ENCODE measurements around the gene MTR. TPM values are rescaled to one million over a fixed set of nuclear protein-coding genes. Genes with fewer than 3 reads are reported as not detected.

MTR gene
- total RNA-seq, 1 experiment from 2014 or later = 26.0 TPM

DNA sequence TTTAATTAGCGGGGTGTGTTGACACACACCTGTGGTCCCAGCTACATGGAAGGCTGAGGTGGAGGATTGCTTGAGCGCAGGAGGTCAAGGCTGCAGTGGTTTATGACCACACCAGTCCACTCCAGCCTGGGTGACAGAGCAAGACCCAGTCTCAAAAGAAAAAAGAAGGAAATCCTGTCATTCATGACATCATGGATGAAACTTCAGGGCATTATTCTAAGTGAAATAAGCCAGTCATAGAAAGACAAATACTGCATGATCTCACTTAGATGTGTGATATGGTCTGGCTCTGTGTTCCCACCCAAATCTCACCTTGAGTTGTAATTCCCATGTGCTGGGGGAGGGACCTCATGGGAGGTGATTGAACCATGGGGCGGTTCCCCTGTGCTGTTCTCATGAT lies 126.5 kb downstream of the MTR start:
- DNase-seq (ENCODE audit: low read depth in 1 of 2, low spot score in 2 of 2) = no peak
- H3K27me3 ChIP-seq (replicated peaks) = no peaks in the 10 kb centered on the region
- no peak overlapping the region for H3K27ac ChIP-seq
- no peaks in the 10 kb centered on the region for H3K36me3 ChIP-seq
- no peaks in the 10 kb centered on the region for H3K4me1 ChIP-seq (replicated peaks)
- H3K9me3 ChIP-seq (replicated peaks) = no peaks in the 10 kb centered on the region
- no peak overlapping the region for H3K4me3 ChIP-seq

DNA sequence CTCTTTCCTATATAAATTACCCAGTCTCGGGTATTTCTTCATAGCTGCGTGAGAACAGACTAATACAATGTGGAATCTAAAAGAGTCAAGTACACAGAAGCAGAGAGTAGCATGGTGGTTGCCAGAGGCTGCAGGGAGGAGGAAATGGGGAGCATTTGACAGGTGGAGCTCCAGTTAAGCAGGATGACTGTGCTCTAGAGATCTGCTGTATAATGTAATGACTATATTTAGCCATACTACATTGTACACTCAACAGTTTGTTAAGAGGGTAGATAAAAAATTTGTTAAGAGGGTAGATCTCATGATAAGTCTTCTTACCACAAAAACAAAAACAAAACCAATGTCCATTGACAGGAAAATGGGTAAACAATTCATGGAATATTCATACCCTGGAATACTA lies 127.1 kb downstream of the MTR start:
- no peak for DNase-seq (ENCODE audit: low read depth in 1 of 2, low spot score in 2 of 2)
- Histone ChIP-seq H3K4me3 (no peak overlapping the region), H3K27me3 (replicated peaks) (no peaks in the 10 kb centered on the region), H3K9me3 (replicated peaks) (no peaks in the 10 kb centered on the region), H3K27ac (no peak overlapping the region), H3K36me3 (no peaks in the 10 kb centered on the region), H3K4me1 (replicated peaks) (no peaks in the 10 kb centered on the region)

DNA sequence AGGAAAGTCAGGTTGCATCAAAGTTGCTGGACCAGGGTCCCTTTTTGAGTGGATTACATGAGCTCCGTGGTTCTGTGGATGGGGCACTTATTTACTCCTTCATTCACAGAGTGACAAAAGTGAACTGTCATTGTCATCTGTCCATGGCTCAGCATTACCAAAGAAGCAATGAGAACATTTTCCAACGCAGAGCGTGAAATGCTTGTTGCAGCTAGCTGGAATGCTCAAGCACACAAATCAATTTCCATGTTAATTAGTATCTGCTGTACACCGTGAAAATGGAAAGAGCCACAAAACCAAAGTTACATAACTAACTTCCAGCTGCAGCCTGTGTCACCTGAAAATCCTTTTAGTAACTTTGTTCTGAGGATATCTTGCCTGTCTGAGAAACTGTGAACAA lies 130.3 kb downstream of the MTR start:
- no peak for DNase-seq (ENCODE audit: low read depth in 1 of 2, low spot score in 2 of 2)
- Histone ChIP-seq H3K9me3 (replicated peaks) (no peaks in the 10 kb centered on the region), H3K27ac (no peak overlapping the region), H3K4me1 (replicated peaks) (no peaks in the 10 kb centered on the region), H3K36me3 (no peaks in the 10 kb centered on the region), H3K27me3 (replicated peaks) (no peaks in the 10 kb centered on the region), H3K4me3 (no peak overlapping the region)

DNA sequence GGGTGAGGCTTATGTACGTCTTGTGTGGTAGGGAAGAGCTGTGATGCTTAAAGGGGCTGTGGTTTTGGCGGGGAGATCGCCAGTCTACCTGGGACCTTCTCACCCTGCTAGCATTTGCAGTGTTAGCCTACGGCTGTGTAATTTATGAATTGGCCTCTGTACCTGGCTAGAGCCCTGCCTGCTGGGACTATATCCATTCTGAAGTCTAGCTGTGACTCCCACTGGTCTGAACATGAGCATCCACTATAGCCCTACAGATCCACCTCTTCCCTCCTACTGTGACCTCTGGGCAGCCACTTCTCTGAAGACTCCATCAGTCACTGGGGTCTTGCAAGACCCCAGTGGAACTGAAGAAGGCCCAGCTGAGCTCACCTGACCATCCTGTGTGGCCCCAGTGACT lies 135.4 kb downstream of the MTR start:
- no peaks in the 10 kb centered on the region for H3K9me3 ChIP-seq (replicated peaks)
- no peak overlapping the region for H3K4me3 ChIP-seq
- H3K4me1 ChIP-seq (replicated peaks) = no peaks in the 10 kb centered on the region
- H3K27ac ChIP-seq = no peak overlapping the region
- H3K36me3 ChIP-seq = no peaks in the 10 kb centered on the region
- no peak for DNase-seq (ENCODE audit: low read depth in 1 of 2, low spot score in 2 of 2)
- H3K27me3 ChIP-seq (replicated peaks) = no peaks in the 10 kb centered on the region

DNA sequence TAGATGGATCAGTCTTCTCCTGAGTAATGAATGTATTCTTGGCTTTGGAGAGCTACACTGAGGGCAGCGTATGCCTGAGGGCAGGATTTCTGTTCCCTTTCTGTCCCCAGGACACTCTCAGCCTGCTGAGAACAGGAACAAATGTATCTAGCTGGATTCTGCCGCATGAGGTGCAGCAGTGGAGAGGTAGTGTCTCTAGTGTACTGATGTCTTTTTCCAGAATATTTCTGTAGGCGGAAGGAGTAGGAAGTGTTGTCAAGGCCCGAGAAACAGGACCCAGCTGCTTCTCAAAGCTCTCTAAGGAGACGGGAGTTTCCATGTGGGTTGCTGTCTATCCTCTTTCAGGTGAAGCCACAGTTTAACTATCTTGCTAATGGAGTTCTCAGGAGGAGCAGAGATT lies 143.7 kb downstream of the MTR start:
- DNase-seq (ENCODE audit: low read depth in 1 of 2, low spot score in 2 of 2) = no peak
- H3K9me3 ChIP-seq (replicated peaks) = no peaks in the 10 kb centered on the region
- H3K27ac ChIP-seq = no peak overlapping the region
- no peaks in the 10 kb centered on the region for H3K4me1 ChIP-seq (replicated peaks)
- no peak overlapping the region for H3K4me3 ChIP-seq
- H3K36me3 ChIP-seq = no peaks in the 10 kb centered on the region
- no peaks in the 10 kb centered on the region for H3K27me3 ChIP-seq (replicated peaks)

DNA sequence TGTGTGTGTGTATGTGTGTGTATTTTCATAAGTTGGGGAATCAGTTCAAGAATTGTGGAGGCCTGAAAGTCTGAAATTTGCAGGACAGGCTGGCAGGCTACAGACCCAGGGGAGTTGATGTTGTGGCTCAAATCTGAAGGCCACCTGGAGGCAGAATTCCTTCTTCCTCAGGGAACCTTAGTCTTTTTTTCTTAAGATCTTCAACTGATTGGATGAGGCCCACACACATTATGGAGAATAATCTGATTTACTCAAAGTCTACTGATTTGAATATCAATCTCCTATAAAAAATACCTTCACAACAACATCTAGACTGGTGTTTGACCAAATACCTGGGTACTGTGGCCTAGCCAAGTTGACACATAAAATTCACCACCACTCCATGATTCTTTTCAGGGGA lies 147.3 kb downstream of the MTR start:
- Histone ChIP-seq H3K36me3 (no peaks in the 10 kb centered on the region), H3K4me1 (replicated peaks) (no peaks in the 10 kb centered on the region), H3K27ac (no peak overlapping the region), H3K4me3 (no peak overlapping the region), H3K9me3 (replicated peaks) (0 out of 2 replicates have a peak, but pooled peaks cover 2% of the 10 kb centered on the region), H3K27me3 (replicated peaks) (no peaks in the 10 kb centered on the region)
- no peak for DNase-seq (ENCODE audit: low read depth in 1 of 2, low spot score in 2 of 2)

DNA sequence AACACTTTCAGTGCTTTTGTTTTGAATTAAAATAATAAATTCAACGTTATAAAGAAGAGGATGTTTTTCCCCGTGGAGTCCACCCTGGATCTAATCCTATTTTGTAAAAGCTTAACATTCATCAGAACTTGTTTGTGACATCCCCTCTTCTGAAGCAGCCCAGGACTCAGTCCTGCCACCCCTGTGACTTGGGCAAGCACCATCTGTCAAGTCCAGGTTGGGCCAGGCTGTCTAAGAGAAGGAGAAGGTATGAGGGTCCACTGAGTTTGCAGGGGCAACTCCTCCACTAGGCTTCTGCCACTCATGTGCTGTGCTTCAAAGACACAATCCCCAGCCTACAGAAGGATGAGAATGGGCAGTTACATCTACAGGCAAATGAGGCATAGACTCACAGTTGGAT lies 149.5 kb downstream of the MTR start:
- Histone ChIP-seq H3K4me3 (no peak overlapping the region), H3K27ac (no peak overlapping the region), H3K27me3 (replicated peaks) (no peaks in the 10 kb centered on the region), H3K4me1 (replicated peaks) (no peaks in the 10 kb centered on the region), H3K36me3 (no peaks in the 10 kb centered on the region), H3K9me3 (replicated peaks) (0 out of 2 replicates have a peak, but pooled peaks cover 2% of the 10 kb centered on the region)
- no peak for DNase-seq (ENCODE audit: low read depth in 1 of 2, low spot score in 2 of 2)

DNA sequence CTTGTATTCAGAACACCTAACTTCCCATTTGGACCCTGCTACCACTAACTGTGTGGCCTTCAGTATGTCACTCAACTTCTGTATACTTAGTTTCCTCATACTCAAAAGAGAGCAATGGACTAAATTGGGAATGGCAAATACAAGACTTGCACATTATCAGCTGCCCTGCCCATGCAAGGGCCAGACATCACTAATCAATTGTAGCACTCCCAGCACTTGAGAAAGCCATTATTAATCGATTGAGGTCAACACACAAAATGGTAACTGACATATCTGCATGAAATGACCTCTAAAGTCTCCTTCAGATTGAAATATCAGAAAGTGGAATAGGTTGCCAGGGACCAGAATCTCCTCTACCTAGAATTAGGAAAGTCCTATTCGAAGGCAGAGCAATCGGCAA lies 149.9 kb downstream of the MTR start:
- no peaks in the 10 kb centered on the region for H3K27me3 ChIP-seq (replicated peaks)
- 0 out of 2 replicates have a peak, but pooled peaks cover 2% of the 10 kb centered on the region for H3K9me3 ChIP-seq (replicated peaks)
- H3K27ac ChIP-seq = no peak overlapping the region
- no peak for DNase-seq (ENCODE audit: low read depth in 1 of 2, low spot score in 2 of 2)
- H3K4me1 ChIP-seq (replicated peaks) = no peaks in the 10 kb centered on the region
- H3K36me3 ChIP-seq = no peaks in the 10 kb centered on the region
- H3K4me3 ChIP-seq = no peak overlapping the region

DNA sequence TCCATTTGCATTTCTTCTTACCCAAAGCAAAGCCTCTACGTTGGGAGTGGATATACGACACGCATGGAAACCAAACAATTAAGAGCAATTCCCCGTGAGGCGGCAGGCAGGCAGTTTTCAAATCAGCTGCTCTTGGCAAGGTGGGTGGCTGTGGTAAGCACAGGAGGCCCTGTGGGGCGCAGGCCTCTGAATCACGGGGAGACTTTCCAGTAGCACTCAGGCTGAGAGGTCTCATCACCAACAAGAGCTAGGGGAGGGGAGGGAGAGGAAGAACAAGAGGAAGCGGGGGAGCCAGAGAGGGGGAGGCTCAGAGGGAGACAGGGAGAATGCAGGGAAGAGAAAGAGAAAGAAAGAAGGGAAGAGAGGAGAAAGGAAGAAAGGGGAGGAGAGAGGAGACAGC lies 152.7 kb downstream of the MTR start:
- no peak overlapping the region for H3K4me3 ChIP-seq
- 0 out of 2 replicates have a peak, but pooled peaks cover 2% of the 10 kb centered on the region for H3K9me3 ChIP-seq (replicated peaks)
- no peak overlapping the region for H3K27ac ChIP-seq
- H3K27me3 ChIP-seq (replicated peaks) = no peaks in the 10 kb centered on the region
- no peak for DNase-seq (ENCODE audit: low read depth in 1 of 2, low spot score in 2 of 2)
- no peaks in the 10 kb centered on the region for H3K36me3 ChIP-seq
- no peaks in the 10 kb centered on the region for H3K4me1 ChIP-seq (replicated peaks)

DNA sequence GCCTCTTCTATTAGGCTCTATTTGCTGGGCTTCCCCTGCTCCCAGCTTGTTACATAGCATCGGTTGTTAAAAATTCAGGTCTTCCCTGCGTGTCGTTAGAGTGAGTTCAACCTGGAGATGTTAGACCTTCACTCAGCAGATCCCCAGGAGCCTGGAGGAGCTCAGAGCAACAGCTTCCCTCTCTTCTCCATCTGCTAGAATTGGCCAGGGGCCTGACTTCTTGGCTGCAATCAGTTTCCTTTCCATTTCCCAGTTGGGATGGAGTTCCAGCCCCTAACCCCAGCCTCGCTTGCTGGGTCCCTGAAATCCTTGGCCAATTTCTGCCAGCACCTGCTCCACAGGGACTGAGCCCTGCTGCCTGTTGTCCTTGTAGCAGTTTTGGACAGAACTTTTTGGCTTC lies 153.3 kb downstream of the MTR start:
- H3K4me1 ChIP-seq (replicated peaks) = no peaks in the 10 kb centered on the region
- H3K27ac ChIP-seq = no peak overlapping the region
- no peak for DNase-seq (ENCODE audit: low read depth in 1 of 2, low spot score in 2 of 2)
- H3K36me3 ChIP-seq = no peaks in the 10 kb centered on the region
- no peak overlapping the region for H3K4me3 ChIP-seq
- 0 out of 2 replicates have a peak, but pooled peaks cover 2% of the 10 kb centered on the region for H3K9me3 ChIP-seq (replicated peaks)
- H3K27me3 ChIP-seq (replicated peaks) = no peaks in the 10 kb centered on the region

DNA sequence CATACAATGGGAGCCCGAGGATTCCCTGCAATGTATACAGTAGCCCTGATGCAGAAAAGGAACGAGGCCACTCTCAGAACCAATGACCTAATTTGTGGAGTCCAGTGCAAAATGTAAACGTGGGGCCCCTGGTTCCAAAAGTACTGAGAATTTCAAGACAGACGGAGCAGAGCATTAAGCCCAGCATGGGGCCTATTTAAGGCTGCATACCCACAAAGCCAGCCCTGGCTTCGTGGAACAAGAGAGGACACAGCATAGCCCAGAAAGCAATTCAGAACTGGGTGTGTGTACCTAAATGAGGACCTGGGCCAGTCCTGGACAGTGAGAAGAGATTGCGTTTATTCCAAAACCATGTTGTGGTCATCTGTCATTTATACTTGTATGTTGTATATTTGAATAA lies 153.9 kb downstream of the MTR start:
- Histone ChIP-seq H3K27me3 (replicated peaks) (no peaks in the 10 kb centered on the region), H3K9me3 (replicated peaks) (0 out of 2 replicates have a peak, but pooled peaks cover 2% of the 10 kb centered on the region), H3K4me1 (replicated peaks) (no peaks in the 10 kb centered on the region), H3K27ac (no peak overlapping the region), H3K4me3 (no peak overlapping the region), H3K36me3 (no peaks in the 10 kb centered on the region)
- DNase-seq (ENCODE audit: low read depth in 1 of 2, low spot score in 2 of 2) = no peak

DNA sequence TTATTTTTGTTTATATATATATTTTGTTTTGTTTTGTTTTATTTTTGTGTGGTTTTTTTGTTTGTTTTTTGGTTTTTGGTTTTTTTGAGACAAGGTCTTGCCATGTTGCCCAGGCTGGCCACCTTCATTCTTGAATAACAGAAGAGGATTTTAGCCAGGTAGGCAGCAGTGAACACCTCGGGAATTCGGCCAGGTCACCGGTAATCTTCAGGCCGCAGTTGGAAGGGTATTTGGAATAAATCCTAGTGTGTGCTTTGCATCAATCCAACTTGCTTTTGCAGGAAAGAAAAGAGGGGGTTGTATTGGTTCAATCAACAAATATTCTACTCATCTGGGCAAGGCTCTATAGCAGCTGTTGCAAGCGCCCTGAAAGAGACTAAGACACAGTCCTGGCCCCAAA lies 155.3 kb downstream of the MTR start:
- H3K9me3 ChIP-seq (replicated peaks) = no peaks in the 10 kb centered on the region
- no peak overlapping the region for H3K4me3 ChIP-seq
- no peaks in the 10 kb centered on the region for H3K4me1 ChIP-seq (replicated peaks)
- H3K36me3 ChIP-seq = no peaks in the 10 kb centered on the region
- H3K27me3 ChIP-seq (replicated peaks) = 0 out of 2 replicates have a peak, but pooled peaks cover 5% of the 10 kb centered on the region
- DNase-seq (ENCODE audit: low read depth in 1 of 2, low spot score in 2 of 2) = no peak
- H3K27ac ChIP-seq = no peak overlapping the region

DNA sequence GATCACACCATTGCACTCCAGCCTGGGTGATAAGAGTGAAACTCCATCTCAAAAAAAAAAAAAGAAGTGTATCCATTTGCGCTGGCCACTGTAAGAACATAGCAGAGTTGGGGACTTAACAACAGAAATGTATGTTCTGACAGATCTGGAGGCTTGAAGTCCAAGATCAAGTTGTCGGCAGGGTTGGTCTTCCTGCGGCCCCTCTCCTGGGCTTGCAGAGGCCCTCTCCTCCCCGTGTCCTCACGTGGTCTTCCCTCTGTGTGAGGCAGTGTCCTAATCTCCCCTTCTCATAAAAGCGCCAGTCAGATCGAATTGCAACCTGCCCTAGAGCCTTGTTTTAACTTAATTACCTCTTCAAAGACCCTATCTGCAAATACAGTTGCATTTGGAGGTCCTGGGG lies 156.6 kb downstream of the MTR start:
- H3K4me3 ChIP-seq = no peak overlapping the region
- DNase-seq (ENCODE audit: low read depth in 1 of 2, low spot score in 2 of 2) = no peak
- H3K27ac ChIP-seq = no peak overlapping the region
- H3K36me3 ChIP-seq = no peaks in the 10 kb centered on the region
- no peaks in the 10 kb centered on the region for H3K9me3 ChIP-seq (replicated peaks)
- 0 out of 2 replicates have a peak, but pooled peaks cover 7% of the 10 kb centered on the region for H3K27me3 ChIP-seq (replicated peaks)
- no peaks in the 10 kb centered on the region for H3K4me1 ChIP-seq (replicated peaks)

DNA sequence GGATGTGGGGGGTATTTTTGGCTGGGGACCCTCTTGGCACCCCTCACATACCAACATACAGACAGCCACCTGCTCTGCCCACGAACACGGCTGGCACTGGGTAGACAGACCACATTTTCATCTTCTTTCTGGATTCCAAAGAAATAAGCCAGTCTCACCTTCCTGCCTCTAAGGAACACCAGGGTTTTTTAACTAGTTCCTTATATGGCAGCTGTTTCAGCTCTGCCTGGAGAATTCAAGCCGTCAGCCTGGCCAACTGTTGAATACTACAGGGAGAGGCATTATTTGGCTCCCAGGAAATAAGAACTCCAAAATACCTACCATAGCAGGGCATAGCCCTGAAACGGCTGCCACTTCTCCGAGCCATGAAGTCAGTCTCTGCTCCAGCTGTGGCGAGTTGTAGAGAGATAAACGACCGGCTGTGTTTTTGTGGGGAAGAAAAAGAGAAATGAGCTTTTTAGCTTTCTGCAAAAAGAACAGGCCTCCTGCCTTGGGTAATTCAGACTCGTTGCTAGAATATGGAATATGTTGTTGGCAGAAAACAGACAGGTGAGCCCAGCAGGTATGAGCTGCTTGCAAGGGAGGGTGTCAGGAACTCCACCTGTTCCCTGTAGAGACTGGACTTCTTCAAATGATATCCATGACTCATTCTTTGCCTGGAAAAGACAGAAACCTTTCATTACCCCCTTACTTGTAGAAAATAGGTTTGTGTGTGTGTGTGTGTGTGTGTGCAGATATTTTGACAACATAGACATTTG lies 157.3 kb downstream of the MTR start:
- Histone ChIP-seq H3K36me3 (no peaks in the 10 kb centered on the region), H3K4me1 (replicated peaks) (no peaks in the 10 kb centered on the region), H3K27me3 (replicated peaks) (0 out of 2 replicates have a peak, but pooled peaks cover 7% of the 10 kb centered on the region), H3K4me3 (no peak overlapping the region), H3K27ac (no peak overlapping the region), H3K9me3 (replicated peaks) (no peaks in the 10 kb centered on the region)
- DNase-seq (ENCODE audit: low read depth in 1 of 2, low spot score in 2 of 2) = no peak
